SW 1271 (cell line): Measurements from ENCODE around the gene CBL.
"Not testable (repeated sequence)": the region's sequence is repeated elsewhere in the genome, so short reads cannot be mapped to it uniquely, and the experiment has no call there.

ENCODE experiments used
- DNase-seq, 2 experiments: peaks; one replicate each; lab custom pipeline; 2025; lab: John Stamatoyannopoulos, UW

CBL gene

GRCh38 chr11:119205574-119206510 is at the start of gene CBL:
CBL (plus strand) TSS chr11:119206339; CDS start chr11:119206418, 79 bp downstream.
- DNase-seq = peak; percentile 80 to 82

- no peak for DNase-seq
Observed at GRCh38 chr11:119156496-119156895, 49.6 kb upstream of the CBL start.

- no peak for DNase-seq
Observed at GRCh38 chr11:119157063-119157462, 49.1 kb upstream of the CBL start.

GRCh38 chr11:119158467-119158866 is 47.7 kb upstream of the CBL start:
- DNase-seq = no peak

GRCh38 chr11:119160151-119160550 is 46.0 kb upstream of the CBL start:
- DNase-seq = no peak

- DNase-seq = no peak
Observed at GRCh38 chr11:119161871-119162270, 44.3 kb upstream of the CBL start.

GRCh38 chr11:119166368-119167076 is 39.6 kb upstream of the CBL start:
- peak in 1 of 2 experiments; percentile 43 for DNase-seq

GRCh38 chr11:119167077-119167458 is 39.1 kb upstream of the CBL start:
- not testable (repeated sequence) for DNase-seq

- no peak for DNase-seq
Observed at GRCh38 chr11:119167933-119168332, 38.2 kb upstream of the CBL start.

- peak; percentile 58 to 77 for DNase-seq
Observed at GRCh38 chr11:119168471-119169281, 37.5 kb upstream of the CBL start, which contains the start of gene NLRX1. NLRX1 (plus strand) TSS chr11:119168725; CDS start chr11:119171404, 2,679 bp downstream.

GRCh38 chr11:119169282-119169719 is 36.8 kb upstream of the CBL start:
- peak in 1 of 2 experiments; percentile 38 for DNase-seq

GRCh38 chr11:119172513-119172912 is 33.6 kb upstream of the CBL start:
- DNase-seq = no peak

GRCh38 chr11:119173453-119173852 is 32.7 kb upstream of the CBL start:
- no peak for DNase-seq

GRCh38 chr11:119175493-119176077 is 30.6 kb upstream of the CBL start:
- no peak for DNase-seq

GRCh38 chr11:119178166-119178680 is 27.9 kb upstream of the CBL start:
- no peak for DNase-seq

- no peak for DNase-seq
Observed at GRCh38 chr11:119179342-119179741, 26.8 kb upstream of the CBL start.

GRCh38 chr11:119179983-119180382 is 26.2 kb upstream of the CBL start:
- DNase-seq = no peak

- no peak for DNase-seq
Observed at GRCh38 chr11:119180729-119181676, 25.1 kb upstream of the CBL start.

GRCh38 chr11:119181677-119182412 is 24.3 kb upstream of the CBL start:
- DNase-seq = no peak
